ENCODE measurements around the gene GALNT10. TPM values are rescaled to one million over a fixed set of nuclear protein-coding genes. Genes with fewer than 3 reads are reported as not detected.

Gene GALNT10
- total and polyA plus RNA-seq, 2 of the 8 experiments (the other 6 are each of a cell fraction or from before 2014, with no cell fraction given), result 4.6 to 15.5 TPM

- no peak for TF ChIP-seq SIN3A (conservative IDR thresholded peaks at IDR 0.05 in 1 of 2, IDR thresholded peaks at IDR 0.05 in 1 of 2; ENCODE audit: low read depth in 1 of 2, low read length in 2 of 2)
- TF ChIP-seq CREB1 (IDR thresholded peaks at IDR 0.05), result no peak
- no peak for TF ChIP-seq CEBPB (IDR thresholded peaks at IDR 0.05; ENCODE audit: low read depth, low read length)
- TF ChIP-seq CHD2 (IDR thresholded peaks at IDR 0.05; ENCODE audit: low read length), result no peak
- TF ChIP-seq, protein P1, sequence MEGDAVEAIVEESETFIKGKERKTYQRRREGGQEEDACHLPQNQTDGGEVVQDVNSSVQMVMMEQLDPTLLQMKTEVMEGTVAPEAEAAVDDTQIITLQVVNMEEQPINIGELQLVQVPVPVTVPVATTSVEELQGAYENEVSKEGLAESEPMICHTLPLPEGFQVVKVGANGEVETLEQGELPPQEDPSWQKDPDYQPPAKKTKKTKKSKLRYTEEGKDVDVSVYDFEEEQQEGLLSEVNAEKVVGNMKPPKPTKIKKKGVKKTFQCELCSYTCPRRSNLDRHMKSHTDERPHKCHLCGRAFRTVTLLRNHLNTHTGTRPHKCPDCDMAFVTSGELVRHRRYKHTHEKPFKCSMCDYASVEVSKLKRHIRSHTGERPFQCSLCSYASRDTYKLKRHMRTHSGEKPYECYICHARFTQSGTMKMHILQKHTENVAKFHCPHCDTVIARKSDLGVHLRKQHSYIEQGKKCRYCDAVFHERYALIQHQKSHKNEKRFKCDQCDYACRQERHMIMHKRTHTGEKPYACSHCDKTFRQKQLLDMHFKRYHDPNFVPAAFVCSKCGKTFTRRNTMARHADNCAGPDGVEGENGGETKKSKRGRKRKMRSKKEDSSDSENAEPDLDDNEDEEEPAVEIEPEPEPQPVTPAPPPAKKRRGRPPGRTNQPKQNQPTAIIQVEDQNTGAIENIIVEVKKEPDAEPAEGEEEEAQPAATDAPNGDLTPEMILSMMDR (IDR thresholded peaks at IDR 0.05; ENCODE audit: control extremely low read depth in 1 of 3, insufficient read depth in 1 of 3, low read depth in 1 of 3, low read length in 3 of 3), result no peak
Measured at GRCh38 chr5:154315196-154315595, 124.7 kb downstream of the GALNT10 start (continued).
